Ovary (tissue), 3 donors: ENCODE results near the gene PPP1R18.

Experiments used
- CTCF ChIP-seq, 3 donors: fragments of 450-650 bp in 2 of 3; fragments of 200-600 bp in 1 of 3; IDR thresholded peaks; one replicate each; pipeline versions ENCODE4 v1.5.1 to v1.8.0; 2016 to 2022; ENCODE audit warnings: antibody characterized with exemption in 3 of 3, mild to moderate bottlenecking in 1 of 3
- EP300 ChIP-seq: sonication (generic); formaldehyde crosslinking; IDR thresholded peaks from one replicate; pipeline ENCODE4 v1.6.1; 2017; ENCODE audit warnings: antibody characterized with exemption
- POLR2A ChIP-seq: fragments of 450-650 bp; IDR thresholded peaks from one replicate; pipeline ENCODE4 v1.6.1; 2017; ENCODE audit warnings: antibody characterized with exemption, mild to moderate bottlenecking, moderate library complexity
- donor health status: DM: no; HTN: no; CAD: no.

GRCh38 chr6:30719791-30720737 lies 33.6 kb upstream of the PPP1R18 start, which contains the start of gene TUBB:
- TF ChIP-seq CTCF (IDR thresholded peaks at IDR 0.05) (peak in 1 of 3 donors; percentile 23), POLR2A (peak; percentile 78), EP300 (no peak)
